ENCODE data around the gene TELO2. TPM values are rescaled to one million over a fixed set of nuclear protein-coding genes. Genes with fewer than 3 reads are reported as not detected.
"Not testable (repeated sequence)": the region's sequence is repeated elsewhere in the genome, so short reads cannot be mapped to it uniquely, and the experiment has no call there.

The TELO2 gene
- total and polyA plus RNA-seq, 9 donors = 0.27 to 36.8 (median 31.7) TPM

GRCh38 chr16:1466968-1467521 is 26.1 kb upstream of the TELO2 start:
- DNase-seq = peak in 1 of 5 donors; percentile 20

GRCh38 chr16:1468426-1468810 is 24.7 kb upstream of the TELO2 start:
- intact Hi-C loops (cut with DNase I) = no loop called here
- Histone ChIP-seq H3K36me3 (no peaks in the 10 kb centered on the region), H3K4me1 (ENCODE audit: insufficient read depth) (peaks cover 4% of the 10 kb centered on the region), H3K9me3 (no peaks in the 10 kb centered on the region), H3K27ac (no peak overlapping the region), H3K27me3 (no peaks in the 10 kb centered on the region), H3K4me3 (no peak overlapping the region)
- no peak for DNase-seq
- TF ChIP-seq CTCF (IDR thresholded peaks at IDR 0.05) = no peak
- TF ChIP-seq POLR2A (IDR thresholded peaks at IDR 0.05) = no peak
- no peak for TF ChIP-seq EP300 (IDR thresholded peaks at IDR 0.05)
- WGBS, 3 donors = 80 to 88% (median 80%) methylated on average over 22 of the region's 22 CpGs

More at GRCh38 chr16:1466968-1467521, 26.1 kb upstream of the TELO2 start:
- WGBS, 3 donors = 79 to 88% (median 80%) methylated on average over 12 to 14 of the region's 14 CpGs
- intact Hi-C loops (cut with DNase I) = no loop called here
- H3K27ac ChIP-seq = no peak overlapping the region
- no peak overlapping the region for H3K4me3 ChIP-seq
- no peak for TF ChIP-seq EP300 (IDR thresholded peaks at IDR 0.05)
- TF ChIP-seq CTCF (IDR thresholded peaks at IDR 0.05) = no peak
- TF ChIP-seq POLR2A (IDR thresholded peaks at IDR 0.05) = no peak
- no peaks in the 10 kb centered on the region for H3K9me3 ChIP-seq
- no peaks in the 10 kb centered on the region for H3K36me3 ChIP-seq
- H3K4me1 ChIP-seq (ENCODE audit: insufficient read depth) = peaks cover 4% of the 10 kb centered on the region
- no peaks in the 10 kb centered on the region for H3K27me3 ChIP-seq

- WGBS, 3 donors = 65 to 78% (median 68%) methylated on average over 5 of the region's 5 CpGs
- H3K27ac ChIP-seq; intact Hi-C loops (cut with DNase I); H3K36me3 ChIP-seq; DNase-seq; H3K27me3 ChIP-seq; H3K4me3 ChIP-seq; H3K4me1 ChIP-seq (ENCODE audit: insufficient read depth); H3K9me3 ChIP-seq: not testable (repeated sequence)
Measured at GRCh38 chr16:1469141-1469540, 24.0 kb upstream of the TELO2 start.

GRCh38 chr16:1469693-1470201 is 23.4 kb upstream of the TELO2 start:
- WGBS, 3 donors = 73 to 81% (median 74%) methylated on average over 20 of the region's 20 CpGs
- TF ChIP-seq CTCF (IDR thresholded peaks at IDR 0.05) (no peak), POLR2A (IDR thresholded peaks at IDR 0.05) (no peak), EP300 (IDR thresholded peaks at IDR 0.05) (no peak)
- intact Hi-C loops (cut with DNase I) = loop anchor here in 1 of 4 donors (10.0 kb wide), 1 partner anchor 225 kb away; no protein-coding TSS in a partner anchor
- H3K4me3 ChIP-seq = no peak overlapping the region
- H3K27ac ChIP-seq = no peak overlapping the region
- H3K4me1 ChIP-seq (ENCODE audit: insufficient read depth) = peaks cover 10% of the 10 kb centered on the region
- H3K9me3 ChIP-seq = no peaks in the 10 kb centered on the region
- DNase-seq = no peak
- H3K27me3 ChIP-seq = no peaks in the 10 kb centered on the region
- no peaks in the 10 kb centered on the region for H3K36me3 ChIP-seq

GRCh38 chr16:1470481-1471251 is 22.5 kb upstream of the TELO2 start:
- Histone ChIP-seq H3K27ac (no peak overlapping the region), H3K4me1 (ENCODE audit: insufficient read depth) (peaks cover 10% of the 10 kb centered on the region), H3K9me3 (no peaks in the 10 kb centered on the region), H3K36me3 (no peaks in the 10 kb centered on the region), H3K27me3 (no peaks in the 10 kb centered on the region), H3K4me3 (no peak overlapping the region)
- TF ChIP-seq EP300 (IDR thresholded peaks at IDR 0.05) (no peak), POLR2A (IDR thresholded peaks at IDR 0.05) (no peak), CTCF (IDR thresholded peaks at IDR 0.05) (no peak)
- WGBS, 3 donors = 67 to 72% (median 69%) methylated on average over 14 of the region's 14 CpGs
- no peak for DNase-seq
- intact Hi-C loops (cut with DNase I) = loop anchor here in 1 of 4 donors (10.0 kb wide), 1 partner anchor 224 kb away; no protein-coding TSS in a partner anchor
